HepG2 (cell line): Measurements from ENCODE around the gene PM20D1. TPM values are rescaled to one million over a fixed set of nuclear protein-coding genes. Genes with fewer than 3 reads are reported as not detected.

Source experiments
- AHR ChIP-seq: IDR thresholded peaks from 2 replicates; pipeline ENCODE4 v1.6.1; 2018; ENCODE audit warnings: missing genetic modification reagents, missing compliant biosample characterization
- ATF7-NPFF ChIP-seq: sonication (generic); formaldehyde crosslinking; IDR thresholded peaks from 2 replicates; pipeline ENCODE4 v1.8.1; 2023; ENCODE audit warnings: mild to moderate bottlenecking, low read depth, missing genetic modification reagents, moderate library complexity
- DDIT3 ChIP-seq: sonication (generic); formaldehyde crosslinking; IDR thresholded peaks from 2 replicates; pipeline ENCODE4 v1.4.0; 2020; ENCODE audit warnings: mild to moderate bottlenecking, missing genetic modification reagents
- ETV5 ChIP-seq: IDR thresholded peaks from 2 replicates; pipeline ENCODE4 v1.6.1; 2018; ENCODE audit warnings: missing biosample characterization, missing genetic modification reagents, inconsistent platforms, borderline replicate concordance
- HIVEP1 ChIP-seq: sonication (generic); formaldehyde crosslinking; IDR thresholded peaks from 2 replicates; pipeline ENCODE4 v1.4.0; 2020; ENCODE audit warnings: mild to moderate bottlenecking, missing genetic modification reagents
- HNF1A ChIP-seq, 2 experiments: sonication (generic) in 1 of 2; formaldehyde crosslinking in 1 of 2; IDR thresholded peaks; 2 replicates each; pipeline versions ENCODE4 v1.4.0 to v1.6.1; 2016 to 2020; ENCODE audit warnings: borderline replicate concordance in 1 of 2, low read depth in 1 of 2, mild to moderate bottlenecking in 1 of 2, missing genetic modification reagents in 1 of 2
- IKZF5 ChIP-seq: IDR thresholded peaks from 2 replicates; pipeline ENCODE4 v1.6.1; 2018; ENCODE audit warnings: missing genetic modification reagents, mild to moderate bottlenecking, missing compliant biosample characterization
- MIXL1 ChIP-seq: IDR thresholded peaks from 2 replicates; pipeline ENCODE4 v1.6.1; 2016
- MLX ChIP-seq: IDR thresholded peaks from 2 replicates; pipeline ENCODE4 v1.6.1; 2016
- PCBP2 ChIP-seq: fragments of 200-400 bp; formaldehyde crosslinking; optimal IDR thresholded peaks from 2 replicates; pipeline ENCODE3; 2018; ENCODE audit warnings: low read length, low read depth; ENCODE audit not compliant: poor library complexity, severe bottlenecking
- TRIM22 ChIP-seq: fragments of 450-650 bp; IDR thresholded peaks from 2 replicates; pipeline ENCODE4 v1.6.1; 2017
- UBTF ChIP-seq: sonication (generic); formaldehyde crosslinking; IDR thresholded peaks from 2 replicates; pipeline ENCODE4 v1.4.0; 2020; ENCODE audit warnings: mild to moderate bottlenecking, missing genetic modification reagents
- ZBTB1 ChIP-seq: sonication (generic); formaldehyde crosslinking; IDR thresholded peaks from 2 replicates; pipeline ENCODE4 v1.4.0; 2020; ENCODE audit warnings: missing genetic modification reagents, borderline replicate concordance
- ZBTB3 ChIP-seq: sonication (generic); formaldehyde crosslinking; IDR thresholded peaks from 2 replicates; pipeline ENCODE4 v1.4.0; 2020; ENCODE audit warnings: low read depth, mild to moderate bottlenecking, moderate library complexity, missing genetic modification reagents, borderline replicate concordance
- ZNF383 ChIP-seq: sonication (generic); formaldehyde crosslinking; IDR thresholded peaks from 2 replicates; pipeline ENCODE4 v1.4.0; 2020; ENCODE audit warnings: missing genetic modification reagents, mild to moderate bottlenecking, borderline replicate concordance
- ZNF615 ChIP-seq: sonication (generic); formaldehyde crosslinking; IDR thresholded peaks from 2 replicates; pipeline ENCODE4 v1.5.0; 2020; ENCODE audit warnings: mild to moderate bottlenecking, missing genetic modification reagents, borderline replicate concordance
- ZNF891 ChIP-seq: sonication (generic); formaldehyde crosslinking; IDR thresholded peaks from 2 replicates; pipeline ENCODE4 v1.5.0; 2020; ENCODE audit warnings: mild to moderate bottlenecking, missing genetic modification reagents
- ZSCAN9 ChIP-seq: IDR thresholded peaks from 2 replicates; pipeline ENCODE4 v1.6.1; 2016; ENCODE audit warnings: borderline replicate concordance
- polyA plus RNA-seq, 8 experiments: library from polyadenylated mRNA; depleted of rRNA in 3 of 8; stranded (reverse) in 7 of 8; unstranded in 1 of 8; fragments of >200 nt; fragmentation: Illumina TruSeq in 4 of 8; extraction: Trizol in 4 of 8; gene quantifications; 2 replicates each; pipeline versions ENCODE4 v1.2.1 to v1.2.3, GENCODE V29; 2011 to 2016; ENCODE audit warnings: low read depth in 4 of 8, missing spikeins in 1 of 8, mixed read lengths in 1 of 8; ENCODE audit not compliant: insufficient read depth in 1 of 8
- total RNA-seq, 5 experiments: library from RNA; depleted of rRNA; stranded (reverse); fragments of >200 nt; fragmentation: Illumina TruSeq; extraction: Trizol; gene quantifications; 2 replicates each; pipeline ENCODE4 v1.2.3, GENCODE V29; 2016; ENCODE audit warnings: low read depth in 1 of 5

The PM20D1 gene
- total and polyA plus RNA-seq, 2 of the 13 experiments (the other 11 are each of a cell fraction or from before 2014, with no cell fraction given), result not detected

- peak; percentile 46; the same call in 1 of the 2 replicates for TF ChIP-seq UBTF
- no peak for TF ChIP-seq HNF1A (IDR thresholded peaks at IDR 0.05; ENCODE audit: low read depth)
- TF ChIP-seq HNF1A (CRISPR knock-in tag; IDR thresholded peaks at IDR 0.05; ENCODE audit: borderline replicate concordance), result no peak
- TF ChIP-seq MLX (CRISPR knock-in tag), result no peak
- no peak for TF ChIP-seq ZBTB3 (CRISPR knock-in tag)
- TF ChIP-seq PCBP2, result no peak
- no peak for TF ChIP-seq TRIM22
- no peak for TF ChIP-seq ZNF383 (CRISPR knock-in tag)
- no peak for TF ChIP-seq ZBTB1 (CRISPR knock-in tag)
- no peak for TF ChIP-seq ETV5 (CRISPR knock-in tag)
- no peak for TF ChIP-seq MIXL1 (CRISPR knock-in tag)
- TF ChIP-seq ZSCAN9, result no peak
- no peak for TF ChIP-seq AHR (CRISPR knock-in tag)
- TF ChIP-seq HIVEP1, result no peak
- no peak for TF ChIP-seq ZNF615 (CRISPR knock-in tag)
- 0 out of 2 replicates have a peak, but pooled peaks have one; percentile 27 for TF ChIP-seq IKZF5 (CRISPR knock-in tag)
- TF ChIP-seq DDIT3 (CRISPR knock-in tag), result no peak
- TF ChIP-seq ATF7-NPFF (CRISPR knock-in tag), result no peak
- TF ChIP-seq ZNF891 (CRISPR knock-in tag), result no peak
Observed at GRCh38 chr1:205812878-205813754, 36.8 kb downstream of the PM20D1 start, which contains the start of gene SLC41A1 (continued).
